Ishikawa (cell line): Measurements from ENCODE around the gene C1QTNF6.

ENCODE experiments used
- CEBPB ChIP-seq: IDR thresholded peaks from 2 replicates; pipeline ENCODE4 v1.6.1; 2012
- REST ChIP-seq: IDR thresholded peaks from 2 replicates; pipeline ENCODE4 v1.6.1; 2012; ENCODE audit warnings: low read depth, mild to moderate bottlenecking

GRCh38 chr22:37156686-37157435 lies 31.2 kb downstream of the C1QTNF6 start:
- TF ChIP-seq REST (no peak), CEBPB (no peak)
